PC-9 (cell line): ENCODE results near the gene PODXL2. TPM values are rescaled to one million over a fixed set of nuclear protein-coding genes. Genes with fewer than 3 reads are reported as not detected.

Experiments used
- BruUV-seq: library from RNA; stranded (reverse); fragments of 400-500 nt; replicated peaks from 2 replicates; lab custom pipeline; 2021; lab: Mats Ljungman, UMichigan
- CTCF ChIA-PET: fragments of 300-600 bp; sonication (Branson Sonifier 250); formaldehyde crosslinking; loops from one replicate; lab custom pipeline; 2022; ENCODE audit warnings: antibody characterized with exemption; lab: Charles Lee
- POLR2A ChIA-PET: fragments of 300-600 bp; sonication (Branson Sonifier 250); formaldehyde crosslinking; loops from one replicate; lab custom pipeline; 2022; ENCODE audit warnings: antibody characterized with exemption; ENCODE audit not compliant: unreplicated experiment; lab: Charles Lee
- DNase-seq, 2 experiments: peaks; one replicate each; pipeline versions ENCODE4 v3.0.0 to v3.0.0-alpha.2; 2015 to 2022; ENCODE audit warnings: mixed read lengths in 1 of 2
- H2AFZ ChIP-seq: fragments of 200-600 bp; sonication (generic); 2 replicates; pipeline ENCODE4 v1.8.1; 2017; ENCODE audit warnings: antibody characterized with exemption
- H3F3A ChIP-seq: fragments of 200-600 bp; sonication (generic); 2 replicates; pipeline ENCODE4 v1.8.1; 2017; ENCODE audit warnings: antibody characterized with exemption, mild to moderate bottlenecking, low read depth; ENCODE audit not compliant: insufficient read depth
- H3K27ac ChIP-seq: fragments of 200-600 bp; sonication (generic); 2 replicates; pipeline ENCODE4 v1.6.1; 2016; ENCODE audit warnings: mixed run types
- H3K27me3 ChIP-seq: fragments of 200-600 bp; sonication (generic); 2 replicates; pipeline ENCODE4 v1.6.1; 2016; ENCODE audit warnings: low read depth, mixed run types; ENCODE audit not compliant: insufficient read depth
- H3K36me3 ChIP-seq: fragments of 200-600 bp; sonication (generic); 2 replicates; pipeline ENCODE4 v1.6.1; 2016; ENCODE audit warnings: low read depth, mixed run types
- H3K4me1 ChIP-seq: fragments of 200-600 bp; sonication (generic); replicated peaks from 2 replicates; pipeline ENCODE4 v1.6.1; 2016; ENCODE audit warnings: mixed run types; ENCODE audit not compliant: insufficient read depth
- H3K4me2 ChIP-seq: fragments of 200-600 bp; sonication (generic); 2 replicates; pipeline ENCODE4 v1.6.1; 2017; ENCODE audit warnings: mixed run types
- H3K4me3 ChIP-seq: fragments of 200-600 bp; sonication (generic); 2 replicates; pipeline ENCODE4 v1.6.1; 2016; ENCODE audit warnings: mixed run types
- H3K79me2 ChIP-seq: fragments of 200-600 bp; sonication (generic); 2 replicates; pipeline ENCODE4 v1.6.1; 2017; ENCODE audit warnings: low read depth, mixed run types
- H3K9me2 ChIP-seq: fragments of 200-600 bp; sonication (generic); 2 replicates; pipeline ENCODE4 v1.8.1; 2017; ENCODE audit warnings: mild to moderate bottlenecking; ENCODE audit not compliant: insufficient read depth
- H3K9me3 ChIP-seq: fragments of 200-600 bp; sonication (generic); 2 replicates; pipeline ENCODE4 v1.8.1; 2016; ENCODE audit warnings: low read depth; ENCODE audit not compliant: insufficient read depth
- H4K20me1 ChIP-seq: fragments of 200-600 bp; sonication (generic); 2 replicates; pipeline ENCODE4 v1.8.1; 2017; ENCODE audit not compliant: insufficient read depth
- EZH2 ChIP-seq: fragments of 200-600 bp; sonication (generic); IDR thresholded peaks from 2 replicates; pipeline ENCODE4 v1.8.0; 2017; ENCODE audit warnings: antibody characterized with exemption, low read depth
- intact Hi-C: fragments of 100-400 bp; cut with micrococcal nuclease; formaldehyde crosslinking; loops from one replicate; pipeline ENCODE4 v1.10.0; 2022; ENCODE audit not compliant: unreplicated experiment
- total RNA-seq: library from RNA; stranded (reverse); gene quantifications from 2 replicates; pipeline ENCODE4 v1.2.3, GENCODE V29; 2021
- TF ChIP-seq, protein P1 (sequence below): fragments of 200-600 bp; sonication (generic); conservative IDR thresholded peaks from 2 replicates; pipeline ENCODE4 v1.6.1; 2017; ENCODE audit warnings: mixed run types, antibody characterized with exemption, mild to moderate bottlenecking, moderate library complexity

PODXL2 gene
- total RNA-seq, 1 experiment from 2014 or later = 11.9 TPM

GRCh38 chr3:127669541-127670228 lies 40.7 kb downstream of the PODXL2 start:
- no peaks in the 10 kb centered on the region for H3K79me2 ChIP-seq
- peaks cover 7% of the 10 kb centered on the region; the same call in 1 of the 2 replicates for H3K4me1 ChIP-seq
- no peaks in the 10 kb centered on the region for H3K27me3 ChIP-seq
- no peak for TF ChIP-seq EZH2
- H3K27ac ChIP-seq = no peak overlapping the region
- BruUV-seq = no TSS peak
- no peak overlapping the region for H2AFZ ChIP-seq
- H3F3A ChIP-seq = no peaks in the 10 kb centered on the region
- no peak overlapping the region for H3K4me3 ChIP-seq
- H3K9me2 ChIP-seq = no peaks in the 10 kb centered on the region
- intact Hi-C loops = loop anchor here (5.0 to 10.0 kb wide), 2 partner anchors 78 to 1385 kb away; no protein-coding TSS in a partner anchor
- H3K9me3 ChIP-seq = no peaks in the 10 kb centered on the region
- ChIA-PET CTCF (no interaction called here), POLR2A (no interaction called here)
- no peaks in the 10 kb centered on the region for H3K36me3 ChIP-seq
- no peak for DNase-seq
- no peak overlapping the region for H3K4me2 ChIP-seq
- H4K20me1 ChIP-seq = no peaks in the 10 kb centered on the region

DNA sequence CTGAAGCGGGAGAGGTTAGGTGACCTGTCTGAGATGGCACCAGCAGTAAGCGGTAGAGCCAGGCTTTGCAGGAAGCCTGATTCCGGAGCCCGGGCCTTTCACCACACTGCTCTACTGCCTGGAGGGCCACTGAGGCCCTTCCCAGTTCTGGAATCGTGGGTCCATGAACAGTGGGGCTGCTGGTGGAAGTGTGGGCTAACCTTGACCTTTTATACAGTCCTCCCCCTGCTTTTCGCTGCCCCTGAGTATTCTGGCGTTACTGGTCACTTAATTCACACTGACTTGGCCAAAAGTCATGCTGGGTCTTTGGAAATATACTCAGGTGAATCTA lies 41.2 kb downstream of the PODXL2 start:
- CTCF ChIA-PET = no interaction called here
- no TSS peak for BruUV-seq
- intact Hi-C loops = loop anchor here (5.0 to 10.0 kb wide), 2 partner anchors 77 to 1385 kb away; no protein-coding TSS in a partner anchor

DNA sequence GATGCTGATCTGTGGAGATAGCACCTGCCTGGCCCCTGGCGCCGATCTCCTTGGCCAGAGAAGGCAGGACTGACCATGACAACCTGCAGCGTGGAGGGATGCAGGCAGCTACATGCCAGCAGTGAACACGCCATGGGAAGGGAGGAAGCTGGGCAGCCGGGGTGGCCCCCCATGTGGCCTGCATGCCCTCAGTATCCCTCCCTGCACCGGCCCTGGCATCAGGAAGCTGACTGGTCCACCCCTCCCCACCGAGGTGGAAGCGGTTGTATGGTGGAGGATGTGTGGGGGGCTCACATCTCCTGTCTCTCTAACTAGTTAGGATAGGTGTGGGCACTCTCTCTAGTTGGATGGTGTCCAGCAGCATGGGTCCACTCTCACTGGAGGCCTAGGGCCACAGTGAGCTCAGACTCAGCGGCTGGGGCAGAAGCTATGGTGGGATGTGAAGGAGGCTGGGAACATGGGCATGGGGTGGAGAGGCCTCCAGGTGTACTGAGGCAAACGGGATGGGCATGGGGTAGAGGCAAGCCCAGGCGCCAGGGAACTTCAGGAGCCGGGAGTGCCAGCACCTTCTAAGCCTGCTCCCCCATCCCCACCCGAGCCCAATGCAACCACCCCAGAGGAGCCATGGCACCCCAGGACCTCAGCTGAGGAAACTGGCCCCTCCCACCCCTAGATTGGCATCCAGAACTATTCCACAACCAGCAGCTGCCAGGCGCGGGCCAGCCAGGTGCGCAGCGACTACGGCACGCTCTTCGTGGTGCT lies 42.0 kb downstream of the PODXL2 start:
- H3K9me3 ChIP-seq = no peaks in the 10 kb centered on the region
- no peak overlapping the region for H3K4me3 ChIP-seq
- H2AFZ ChIP-seq = no peak overlapping the region
- H3K27ac ChIP-seq = no peak overlapping the region
- intact Hi-C loops = loop anchor here (5.0 to 10.0 kb wide), 2 partner anchors 76 to 1384 kb away; no protein-coding TSS in a partner anchor
- TF ChIP-seq, protein P1, sequence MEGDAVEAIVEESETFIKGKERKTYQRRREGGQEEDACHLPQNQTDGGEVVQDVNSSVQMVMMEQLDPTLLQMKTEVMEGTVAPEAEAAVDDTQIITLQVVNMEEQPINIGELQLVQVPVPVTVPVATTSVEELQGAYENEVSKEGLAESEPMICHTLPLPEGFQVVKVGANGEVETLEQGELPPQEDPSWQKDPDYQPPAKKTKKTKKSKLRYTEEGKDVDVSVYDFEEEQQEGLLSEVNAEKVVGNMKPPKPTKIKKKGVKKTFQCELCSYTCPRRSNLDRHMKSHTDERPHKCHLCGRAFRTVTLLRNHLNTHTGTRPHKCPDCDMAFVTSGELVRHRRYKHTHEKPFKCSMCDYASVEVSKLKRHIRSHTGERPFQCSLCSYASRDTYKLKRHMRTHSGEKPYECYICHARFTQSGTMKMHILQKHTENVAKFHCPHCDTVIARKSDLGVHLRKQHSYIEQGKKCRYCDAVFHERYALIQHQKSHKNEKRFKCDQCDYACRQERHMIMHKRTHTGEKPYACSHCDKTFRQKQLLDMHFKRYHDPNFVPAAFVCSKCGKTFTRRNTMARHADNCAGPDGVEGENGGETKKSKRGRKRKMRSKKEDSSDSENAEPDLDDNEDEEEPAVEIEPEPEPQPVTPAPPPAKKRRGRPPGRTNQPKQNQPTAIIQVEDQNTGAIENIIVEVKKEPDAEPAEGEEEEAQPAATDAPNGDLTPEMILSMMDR = no peak
- TF ChIP-seq EZH2 = no peak
- no peaks in the 10 kb centered on the region for H3K9me2 ChIP-seq
- H3K79me2 ChIP-seq = no peaks in the 10 kb centered on the region
- H3K4me2 ChIP-seq = peak overlapping the region; percentile 99
- no peak for DNase-seq
- ChIA-PET CTCF (no interaction called here), POLR2A (no interaction called here)
- no peaks in the 10 kb centered on the region for H3K36me3 ChIP-seq
- no peaks in the 10 kb centered on the region for H3F3A ChIP-seq
- H3K4me1 ChIP-seq = peaks cover 7% of the 10 kb centered on the region; the same call in 1 of the 2 replicates
- no peaks in the 10 kb centered on the region for H3K27me3 ChIP-seq
- no TSS peak for BruUV-seq
- no peaks in the 10 kb centered on the region for H4K20me1 ChIP-seq

More for the DNA sequence above, 41.2 kb downstream of the PODXL2 start:
- DNase-seq = no peak
- H4K20me1 ChIP-seq = no peaks in the 10 kb centered on the region
- no peak overlapping the region for H2AFZ ChIP-seq
- H3K4me3 ChIP-seq = no peak overlapping the region
- no peaks in the 10 kb centered on the region for H3K79me2 ChIP-seq
- TF ChIP-seq, protein P1 = no peak
- TF ChIP-seq EZH2 = no peak
- POLR2A ChIA-PET = no interaction called here
- no peaks in the 10 kb centered on the region for H3K36me3 ChIP-seq
- no peaks in the 10 kb centered on the region for H3K9me3 ChIP-seq
- no peaks in the 10 kb centered on the region for H3K27me3 ChIP-seq
- no peaks in the 10 kb centered on the region for H3F3A ChIP-seq
- peaks cover 7% of the 10 kb centered on the region; the same call in 1 of the 2 replicates for H3K4me1 ChIP-seq
- no peak overlapping the region for H3K4me2 ChIP-seq
- no peak overlapping the region for H3K27ac ChIP-seq
- H3K9me2 ChIP-seq = no peaks in the 10 kb centered on the region
